ENCODE data around the gene GABRG3. TPM values are rescaled to one million over a fixed set of nuclear protein-coding genes. Genes with fewer than 3 reads are reported as not detected.

Gene GABRG3
- total and polyA plus RNA-seq, 3 donors from 2014 or later, result 3.7 to 13.4 (median 6.9) TPM

GRCh38 chr15:27054426-27054825 is 83.4 kb downstream of the GABRG3 start:
- Histone ChIP-seq H3K36me3 (ENCODE audit: low read depth, missing control alignments) (no peaks in the 10 kb centered on the region), H3K4me3 (no peak overlapping the region), H3K27me3 (no peaks in the 10 kb centered on the region), H3K27ac (no peak overlapping the region), H3K4me1 (no peaks in the 10 kb centered on the region), H3K9me3 (no peaks in the 10 kb centered on the region)
- DNase-seq, result no peak
- intact Hi-C loops (cut with DNase I; ENCODE audit: low total_unique reads), result no loop called here
- 66 to 76% methylated on average over 10 of the region's 10 CpGs for WGBS, 2 donors
- no peak for TF ChIP-seq CTCF (IDR thresholded peaks at IDR 0.05)
- TF ChIP-seq POLR2A (IDR thresholded peaks at IDR 0.05), result no peak

GRCh38 chr15:27057904-27058645 is 87.1 kb downstream of the GABRG3 start:
- Histone ChIP-seq H3K4me1 (no peaks in the 10 kb centered on the region), H3K27ac (no peak overlapping the region), H3K36me3 (ENCODE audit: low read depth, missing control alignments) (no peaks in the 10 kb centered on the region), H3K9me3 (no peaks in the 10 kb centered on the region), H3K4me3 (no peak overlapping the region), H3K27me3 (no peaks in the 10 kb centered on the region)
- no peak for TF ChIP-seq CTCF (IDR thresholded peaks at IDR 0.05)
- no peak for TF ChIP-seq POLR2A (IDR thresholded peaks at IDR 0.05)
- WGBS, 2 donors, result 88 to 92% methylated on average over 14 of the region's 14 CpGs
- intact Hi-C loops (cut with DNase I; ENCODE audit: low total_unique reads), result no loop called here
- no peak for DNase-seq

- Histone ChIP-seq H3K4me3 (no peak overlapping the region), H3K27me3 (no peaks in the 10 kb centered on the region), H3K36me3 (ENCODE audit: low read depth, missing control alignments) (no peaks in the 10 kb centered on the region), H3K27ac (no peak overlapping the region), H3K9me3 (no peaks in the 10 kb centered on the region), H3K4me1 (no peaks in the 10 kb centered on the region)
- intact Hi-C loops (cut with DNase I; ENCODE audit: low total_unique reads), result no loop called here
- 67 to 71% methylated on average over 2 of the region's 2 CpGs for WGBS, 2 donors
- TF ChIP-seq CTCF (IDR thresholded peaks at IDR 0.05), result no peak
- TF ChIP-seq POLR2A (IDR thresholded peaks at IDR 0.05), result no peak
- DNase-seq, result no peak
These were observed 88.0 kb downstream of the GABRG3 start for GRCh38 chr15:27058939-27059338.

- no peaks in the 10 kb centered on the region for H3K4me1 ChIP-seq
- H3K27me3 ChIP-seq, result no peaks in the 10 kb centered on the region
- peak; percentile 32 to 78 (median 59) for TF ChIP-seq CTCF (IDR thresholded peaks at IDR 0.05)
- TF ChIP-seq POLR2A (IDR thresholded peaks at IDR 0.05), result no peak
- 27 to 34% methylated on average over 3 of the region's 3 CpGs for WGBS, 2 donors
- H3K27ac ChIP-seq, result no peak overlapping the region
- DNase-seq, result peak; percentile 87
- intact Hi-C loops (cut with DNase I; ENCODE audit: low total_unique reads), result no loop called here
- no peak overlapping the region for H3K4me3 ChIP-seq
- no peaks in the 10 kb centered on the region for H3K9me3 ChIP-seq
- H3K36me3 ChIP-seq (ENCODE audit: low read depth, missing control alignments), result no peaks in the 10 kb centered on the region
These were observed 88.7 kb downstream of the GABRG3 start for GRCh38 chr15:27059610-27060202.
